A673 (cell line): ENCODE measurements around the gene SHFL. TPM values are rescaled to one million over a fixed set of nuclear protein-coding genes. Genes with fewer than 3 reads are reported as not detected.

Experiments
- BruUV-seq: library from RNA; stranded (reverse); fragments of 400-500 nt; replicated peaks from 2 replicates; lab custom pipeline; 2021; lab: Mats Ljungman, UMichigan
- CTCF ChIA-PET: fragments of 300-600 bp; sonication (Branson Sonifier 250); formaldehyde crosslinking; loops from one replicate; lab custom pipeline; 2022; ENCODE audit warnings: antibody characterized with exemption; lab: Charles Lee
- POLR2A ChIA-PET: fragments of 300-600 bp; sonication (Branson Sonifier 250); formaldehyde crosslinking; loops from one replicate; lab custom pipeline; 2022; ENCODE audit warnings: antibody characterized with exemption; ENCODE audit not compliant: low non-redundant PET; lab: Charles Lee
- DNase-seq: peaks from one replicate; pipeline ENCODE4 v3.0.0-alpha.2; 2015; ENCODE audit warnings: low spot score
- H3K27ac ChIP-seq: fragments of 200-600 bp; sonication (generic); 2 replicates; pipeline ENCODE4 v1.5.1; 2016; ENCODE audit warnings: mixed run types, low read depth, mild to moderate bottlenecking, mixed read lengths, antibody characterized with exemption, low read length; ENCODE audit not compliant: poor library complexity, severe bottlenecking
- H3K27me3 ChIP-seq: fragments of 200-600 bp; sonication (generic); replicated peaks from 2 replicates; pipeline ENCODE4 v1.6.1; 2017; ENCODE audit warnings: mixed run types, low read depth, mild to moderate bottlenecking, mixed read lengths, antibody characterized with exemption, low read length; ENCODE audit not compliant: insufficient read depth, poor library complexity
- H3K36me3 ChIP-seq: fragments of 200-600 bp; sonication (generic); 2 replicates; pipeline ENCODE4 v1.6.1; 2016; ENCODE audit warnings: mixed run types, mild to moderate bottlenecking, mixed read lengths, antibody characterized with exemption, low read length; ENCODE audit not compliant: insufficient read depth, poor library complexity, severe bottlenecking
- H3K4me1 ChIP-seq: fragments of 200-600 bp; sonication (generic); 2 replicates; pipeline ENCODE4 v1.6.1; 2017; ENCODE audit warnings: mixed run types, mild to moderate bottlenecking, mixed read lengths, antibody characterized with exemption, low read length; ENCODE audit not compliant: insufficient read depth, poor library complexity, severe bottlenecking
- H3K4me3 ChIP-seq: fragments of 200-600 bp; sonication (generic); 2 replicates; pipeline ENCODE4 v1.5.1; 2016; ENCODE audit warnings: low read depth, mixed run types, mild to moderate bottlenecking, mixed read lengths, low read length; ENCODE audit not compliant: poor library complexity, severe bottlenecking
- H3K9me3 ChIP-seq: fragments of 200-600 bp; sonication (generic); 2 replicates; pipeline ENCODE4 v1.6.1; 2016; ENCODE audit warnings: mixed run types, low read depth, mild to moderate bottlenecking, mixed read lengths, antibody characterized with exemption, low read length; ENCODE audit not compliant: poor library complexity, severe bottlenecking
- CTCF ChIP-seq: fragments of 300-800, 200-600 bp; sonication (generic); conservative IDR thresholded peaks from 2 replicates; pipeline ENCODE4 v1.5.1; 2017; ENCODE audit warnings: low read depth, mild to moderate bottlenecking, antibody characterized with exemption, low read length, moderate library complexity, mixed read lengths
- EZH2 ChIP-seq: fragments of 200-600 bp; sonication (generic); IDR thresholded peaks from 2 replicates; pipeline ENCODE4 v1.6.1; 2017; ENCODE audit warnings: borderline replicate concordance, low read depth, mild to moderate bottlenecking, mixed read lengths, antibody characterized with exemption, low read length; ENCODE audit not compliant: poor library complexity, severe bottlenecking
- intact Hi-C: fragments of 100-400 bp; cut with micrococcal nuclease; formaldehyde crosslinking; loops from one replicate; pipeline ENCODE4 v1.10.0; 2022; ENCODE audit not compliant: unreplicated experiment
- total RNA-seq: library from RNA; stranded (reverse); gene quantifications from 2 replicates; pipeline ENCODE4 v1.2.3, GENCODE V29; 2021

SHFL gene
- total RNA-seq, 1 experiment from 2014 or later, result 15.2 TPM

DNA sequence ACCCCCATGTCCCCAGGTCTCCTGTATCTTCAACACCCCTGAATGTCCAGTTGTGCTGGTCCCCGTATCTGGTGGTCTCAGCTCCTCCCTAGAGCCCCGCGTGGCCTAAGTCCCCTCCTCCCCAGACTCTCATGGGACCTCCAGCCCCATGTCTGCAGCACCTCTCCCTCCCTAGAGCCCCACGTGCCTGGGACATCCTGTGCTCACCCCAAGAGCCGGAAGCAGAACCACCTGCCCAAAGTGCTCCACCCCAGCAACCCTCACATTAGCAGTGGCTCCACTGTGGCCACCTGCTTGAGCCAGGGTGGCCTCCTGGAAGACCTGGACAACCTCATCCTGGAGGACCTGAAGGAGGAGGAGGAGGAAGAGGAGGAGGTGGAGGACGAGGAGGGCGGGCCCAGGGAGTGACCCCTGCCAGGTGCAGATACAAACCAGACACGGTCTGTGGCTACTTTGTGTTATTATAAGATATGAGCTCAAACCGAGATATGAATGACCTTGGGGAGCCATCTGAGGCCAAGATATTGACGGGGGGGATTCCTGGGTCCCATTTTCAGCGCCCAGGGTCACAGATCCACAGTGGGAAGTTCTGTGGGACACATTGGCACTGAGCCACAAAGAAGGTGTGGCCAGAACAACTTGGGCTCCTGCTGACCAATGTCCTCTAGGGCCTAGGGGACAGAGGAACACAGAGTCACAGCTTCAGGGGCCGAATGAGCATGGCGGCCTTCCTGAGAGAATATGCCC lies 6.0 kb downstream of the SHFL start:
- no peaks in the 10 kb centered on the region for H3K9me3 ChIP-seq
- DNase-seq, result no peak
- CTCF ChIA-PET, result no interaction called here
- peaks cover 4% of the 10 kb centered on the region for H3K4me1 ChIP-seq
- no peak overlapping the region for H3K27ac ChIP-seq
- POLR2A ChIA-PET, result no interaction called here
- intact Hi-C loops, result no loop called here
- H3K27me3 ChIP-seq, result no peaks in the 10 kb centered on the region
- TF ChIP-seq EZH2 (no peak), CTCF (no peak)
- BruUV-seq, result no TSS peak
- H3K36me3 ChIP-seq, result no peaks in the 10 kb centered on the region
- H3K4me3 ChIP-seq, result no peak overlapping the region

- no peak for DNase-seq
- CTCF ChIA-PET, result no interaction called here
- Histone ChIP-seq H3K27ac (no peak overlapping the region), H3K4me1 (peaks cover 4% of the 10 kb centered on the region), H3K36me3 (no peaks in the 10 kb centered on the region), H3K9me3 (no peaks in the 10 kb centered on the region), H3K27me3 (no peaks in the 10 kb centered on the region), H3K4me3 (no peak overlapping the region)
- POLR2A ChIA-PET, result no interaction called here
- BruUV-seq, result no TSS peak
- TF ChIP-seq EZH2 (no peak), CTCF (no peak)
- intact Hi-C loops, result no loop called here
These were observed 6.7 kb downstream of the SHFL start for GRCh38 chr19:10092648-10093294.

- no peaks in the 10 kb centered on the region for H3K9me3 ChIP-seq
- no TSS peak for BruUV-seq
- ChIA-PET CTCF (no interaction called here), POLR2A (no interaction called here)
- H3K4me1 ChIP-seq, result peaks cover 4% of the 10 kb centered on the region
- intact Hi-C loops, result no loop called here
- H3K4me3 ChIP-seq, result no peak overlapping the region
- TF ChIP-seq EZH2, result no peak
- TF ChIP-seq CTCF, result no peak
- H3K27me3 ChIP-seq, result no peaks in the 10 kb centered on the region
- H3K36me3 ChIP-seq, result no peaks in the 10 kb centered on the region
- H3K27ac ChIP-seq, result no peak overlapping the region
- no peak for DNase-seq
These were observed 7.4 kb downstream of the SHFL start for GRCh38 chr19:10093295-10094186.
